Measurements from ENCODE around the gene OR2Z1.

Gene OR2Z1

GRCh38 chr19:8721334-8721733 is at the start of gene OR2Z1:
TSS of gene OR2Z1 (plus strand) at chr19:8721634. CDS start at chr19:8731029, 9,395 bp downstream.
- no peak for DNase-seq

GRCh38 chr19:8673276-8673891 is 48.0 kb upstream of the OR2Z1 start:
- DNase-seq: no peak

- no peak for DNase-seq
These were observed 46.4 kb upstream of the OR2Z1 start for GRCh38 chr19:8675066-8675465.

- no peak for DNase-seq
These were observed 43.1 kb upstream of the OR2Z1 start for GRCh38 chr19:8678244-8678807.

GRCh38 chr19:8680676-8681344 is 40.6 kb upstream of the OR2Z1 start:
- DNase-seq: no peak

GRCh38 chr19:8681345-8682029 is 39.9 kb upstream of the OR2Z1 start:
- DNase-seq: no peak

- no peak for DNase-seq
These were observed 39.0 kb upstream of the OR2Z1 start for GRCh38 chr19:8682472-8682871.

- no peak for DNase-seq
These were observed 38.5 kb upstream of the OR2Z1 start for GRCh38 chr19:8682931-8683330.

- no peak for DNase-seq
These were observed 37.2 kb upstream of the OR2Z1 start for GRCh38 chr19:8684001-8684902.

GRCh38 chr19:8686549-8686948 is 34.9 kb upstream of the OR2Z1 start:
- no peak for DNase-seq

GRCh38 chr19:8688930-8689329 is 32.5 kb upstream of the OR2Z1 start:
- no peak for DNase-seq

GRCh38 chr19:8690753-8691539 is 30.5 kb upstream of the OR2Z1 start:
- no peak for DNase-seq

GRCh38 chr19:8695501-8695900 is 25.9 kb upstream of the OR2Z1 start:
- DNase-seq: no peak

GRCh38 chr19:8695911-8696310 is 25.5 kb upstream of the OR2Z1 start:
- DNase-seq: no peak

GRCh38 chr19:8696993-8697392 is 24.4 kb upstream of the OR2Z1 start:
- no peak for DNase-seq

- DNase-seq: no peak
These were observed 23.6 kb upstream of the OR2Z1 start for GRCh38 chr19:8697671-8698432.

GRCh38 chr19:8698433-8699063 is 22.9 kb upstream of the OR2Z1 start, which contains the start of gene ACTL9:
TSS of gene ACTL9 (minus strand) at chr19:8698795. CDS start at chr19:8698701, 94 bp downstream.
- DNase-seq: no peak

GRCh38 chr19:8699908-8700307 is 21.5 kb upstream of the OR2Z1 start:
- DNase-seq: no peak

GRCh38 chr19:8700956-8701355 is 20.5 kb upstream of the OR2Z1 start:
- no peak for DNase-seq

GRCh38 chr19:8702350-8702749 is 19.1 kb upstream of the OR2Z1 start:
- no peak for DNase-seq

GRCh38 chr19:8703223-8703622 is 18.2 kb upstream of the OR2Z1 start:
- no peak for DNase-seq

All from NCI-H2171 (cell line).